HG02798 (cell line): ENCODE measurements around the gene STXBP6.
"Not testable (repeated sequence)": the region's sequence is repeated elsewhere in the genome, so short reads cannot be mapped to it uniquely, and the experiment has no call there.

ENCODE experiments used
- ATAC-seq: cut with Tn5 transposase; IDR thresholded peaks from one replicate; pipeline ENCODE4 v1.9.1; 2021; ENCODE audit warnings: mild to moderate bottlenecking; ENCODE audit not compliant: unreplicated experiment, poor library complexity

The STXBP6 gene

DNA sequence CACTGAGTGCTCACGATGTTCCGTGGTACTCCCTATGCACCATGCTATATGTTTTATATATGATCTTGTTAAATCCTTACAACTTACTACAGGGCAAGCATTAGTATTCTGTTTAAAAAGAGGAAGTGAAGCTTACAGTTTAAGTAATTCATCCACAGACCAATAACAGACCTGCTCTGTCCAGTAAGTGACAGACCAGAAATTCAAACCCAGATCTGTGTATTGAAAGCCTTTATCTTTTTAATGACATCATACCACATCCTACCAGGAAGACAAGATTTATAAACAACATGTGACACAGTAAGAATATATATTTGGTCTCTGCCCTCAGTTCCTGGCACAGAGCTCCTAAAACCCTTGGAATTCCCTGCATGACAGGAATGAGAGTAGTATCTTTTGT is 206.5 kb downstream of the STXBP6 start:
- ATAC-seq = peak; percentile 88

DNA sequence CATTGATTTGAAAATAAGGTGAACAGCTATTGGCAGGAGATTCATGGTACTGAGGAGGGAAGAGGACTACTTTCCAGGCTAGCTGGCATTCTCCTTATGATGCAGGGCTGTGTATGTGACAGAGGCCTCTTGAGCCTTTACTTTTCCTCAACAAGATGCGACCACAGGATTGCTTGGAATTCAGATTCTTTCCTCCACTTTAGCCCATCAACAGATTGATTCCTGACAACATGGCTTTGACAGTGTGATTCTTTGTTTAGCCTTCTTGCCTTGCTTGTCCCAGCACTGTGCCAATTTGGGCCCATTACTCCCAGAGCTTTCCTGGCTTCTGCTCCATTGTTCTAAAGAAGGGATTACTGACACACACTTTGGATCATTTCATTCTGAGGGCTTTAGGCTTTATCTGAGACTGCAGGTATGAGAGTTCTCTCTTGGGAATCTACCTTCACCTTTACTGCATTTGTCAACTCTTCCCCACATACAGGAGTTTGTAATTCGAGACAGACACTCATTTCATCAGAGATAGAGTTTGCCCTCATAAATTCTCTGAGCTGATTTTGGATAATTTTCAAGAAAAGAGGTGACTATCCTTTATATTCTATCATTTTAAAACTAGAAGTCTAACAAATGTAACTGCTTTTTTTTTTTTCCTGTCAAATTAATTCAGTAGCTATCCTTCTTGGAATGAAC is 209.6 kb downstream of the STXBP6 start:
- ATAC-seq = no peak

DNA sequence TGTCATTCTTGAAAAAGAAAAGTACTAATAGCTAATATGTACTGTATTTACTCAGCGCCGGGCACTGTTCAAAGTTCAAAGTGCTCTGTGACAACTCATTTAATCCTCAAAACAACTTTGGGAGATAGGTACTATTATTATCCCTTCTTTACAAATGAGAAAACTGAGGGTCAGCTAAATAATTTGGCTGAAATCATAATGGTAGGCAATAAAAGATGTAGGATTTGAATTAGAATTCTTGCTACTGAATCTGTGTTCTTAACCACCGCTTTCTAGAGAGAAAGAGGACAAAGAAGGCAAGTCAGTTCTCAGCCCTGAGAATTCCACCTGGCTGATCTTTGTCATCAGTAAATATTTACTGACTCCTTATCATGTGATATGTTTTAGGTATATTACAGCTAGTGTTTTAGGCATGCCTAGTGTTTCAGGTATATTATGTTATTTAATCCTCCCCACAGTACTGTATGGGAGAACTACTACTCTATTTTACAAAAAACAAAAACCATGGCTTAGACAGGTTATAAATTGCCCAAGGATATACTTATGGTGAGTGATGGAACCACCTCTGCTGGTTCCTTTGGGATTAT is 210.2 kb downstream of the STXBP6 start:
- ATAC-seq = no peak

DNA sequence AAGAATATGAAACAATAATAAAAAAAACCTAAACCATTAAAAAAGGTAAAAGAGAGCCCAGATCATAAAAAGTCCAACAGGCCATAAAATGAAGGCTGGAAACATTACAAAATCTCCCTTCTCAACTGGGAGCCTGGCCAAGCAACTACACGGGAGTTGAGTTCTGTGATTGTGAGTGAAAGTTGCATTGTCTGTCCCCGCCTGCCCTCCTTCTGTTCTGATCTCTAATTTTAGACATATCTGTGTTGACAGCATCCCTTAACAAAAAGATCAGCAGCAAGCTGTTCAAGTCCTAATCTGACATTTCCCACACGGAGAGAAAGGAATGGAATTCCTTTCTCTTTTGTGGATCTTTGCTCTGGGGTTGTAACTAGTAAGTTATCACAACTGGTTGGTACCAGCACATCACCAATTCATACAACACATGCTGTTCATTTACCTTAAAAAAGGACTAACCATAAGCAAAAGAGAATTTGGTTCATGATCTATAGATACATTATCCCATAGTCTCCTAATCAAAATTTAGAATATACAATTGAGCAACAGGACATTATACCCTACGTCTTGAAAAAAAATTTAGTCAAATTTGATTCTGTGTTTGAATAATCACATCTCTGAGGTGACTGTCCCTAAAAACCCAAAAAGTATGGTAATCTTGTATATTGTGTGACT is 210.9 kb downstream of the STXBP6 start:
- ATAC-seq = no peak

DNA sequence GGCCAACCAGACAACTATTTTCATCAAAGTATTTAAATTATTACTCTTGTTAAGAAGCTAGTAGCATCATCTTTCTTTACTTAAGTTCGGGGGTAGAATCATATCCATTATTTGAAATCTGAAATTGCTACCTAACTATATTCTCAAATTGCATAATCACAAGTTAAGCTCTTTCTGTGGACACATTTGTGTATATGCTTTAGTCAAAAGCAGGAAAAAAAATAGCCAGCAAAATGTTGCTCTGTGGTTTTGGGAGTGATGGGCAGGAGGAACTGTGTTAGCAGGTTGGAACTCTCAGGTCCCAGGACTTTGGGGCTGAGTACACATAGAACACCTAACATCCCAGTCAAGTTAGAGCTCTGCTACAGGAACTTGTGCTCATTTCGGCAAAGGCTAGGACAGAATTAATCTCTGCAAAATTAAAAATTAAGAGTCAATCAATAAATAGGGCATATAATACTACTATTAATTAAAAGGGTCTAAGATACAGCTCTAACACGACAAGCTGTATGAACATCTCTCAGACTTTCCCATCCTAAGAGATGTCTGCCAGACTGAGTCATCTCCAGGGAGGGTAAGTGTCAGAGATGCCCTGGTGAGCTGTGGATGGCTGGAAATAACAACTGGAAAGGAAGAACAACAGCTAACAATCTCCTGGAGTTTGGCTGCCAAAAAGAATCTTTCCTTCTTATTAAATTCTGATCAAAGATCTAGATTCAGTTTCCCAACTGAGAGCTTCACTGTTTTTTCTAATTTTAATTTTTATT is 212.5 kb downstream of the STXBP6 start:
- no peak for ATAC-seq

DNA sequence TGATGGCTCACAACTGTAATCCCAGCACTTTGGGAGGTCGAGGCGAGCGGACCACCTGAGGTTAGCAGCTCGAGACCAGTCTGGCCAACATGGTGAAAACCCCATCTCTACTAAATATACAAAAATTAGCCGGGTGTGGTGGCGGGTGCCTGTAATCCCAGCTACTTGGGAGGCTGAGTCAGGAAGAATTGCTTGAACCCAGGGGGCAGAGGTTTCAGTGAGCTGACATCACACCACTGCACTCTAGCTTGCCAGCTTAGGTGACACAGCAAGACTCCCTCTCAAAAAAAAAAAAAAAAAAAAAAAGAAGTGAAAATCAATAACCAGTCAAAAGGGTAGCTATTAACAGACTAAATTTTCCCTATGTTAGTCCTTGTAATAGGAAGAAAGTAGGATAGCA is 213.6 kb downstream of the STXBP6 start:
- not testable (repeated sequence) for ATAC-seq

DNA sequence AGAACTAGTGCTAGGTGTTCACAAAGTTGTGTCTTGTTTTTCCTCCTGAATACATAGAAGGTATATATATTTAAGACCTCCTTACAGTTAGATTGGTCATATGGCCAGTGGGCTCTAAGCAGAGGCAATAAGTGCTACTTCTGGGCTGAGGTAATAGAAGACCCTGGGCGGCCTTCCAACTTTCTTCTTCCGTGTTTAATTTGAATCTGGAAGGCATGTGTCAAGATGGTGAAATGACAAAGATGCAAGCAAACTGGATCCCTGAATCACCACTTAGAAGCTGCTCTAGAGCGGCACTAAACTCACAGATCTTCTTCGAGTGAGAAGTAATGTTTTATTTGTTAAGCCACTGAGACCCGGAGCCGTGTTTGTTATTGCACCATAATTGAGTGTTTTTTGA is 215.0 kb downstream of the STXBP6 start:
- no peak for ATAC-seq

DNA sequence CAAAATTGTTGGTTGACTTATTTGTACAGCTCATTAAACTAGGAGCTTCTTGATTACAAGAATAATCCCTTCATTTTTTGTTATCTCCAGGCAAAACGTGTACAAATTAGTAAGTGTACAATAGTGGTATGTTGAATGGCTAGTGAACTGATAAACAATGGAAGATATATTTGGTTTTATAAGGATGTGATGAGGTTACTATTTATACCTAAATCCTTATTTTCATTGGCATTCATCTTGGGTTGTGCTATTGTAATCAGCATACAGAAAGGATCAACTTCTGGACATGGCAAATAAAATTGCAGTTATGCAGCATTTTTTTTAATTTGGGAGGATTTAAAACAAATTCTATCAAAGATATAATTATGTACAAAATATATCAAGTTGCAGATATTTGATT is 216.6 kb downstream of the STXBP6 start:
- ATAC-seq = no peak

DNA sequence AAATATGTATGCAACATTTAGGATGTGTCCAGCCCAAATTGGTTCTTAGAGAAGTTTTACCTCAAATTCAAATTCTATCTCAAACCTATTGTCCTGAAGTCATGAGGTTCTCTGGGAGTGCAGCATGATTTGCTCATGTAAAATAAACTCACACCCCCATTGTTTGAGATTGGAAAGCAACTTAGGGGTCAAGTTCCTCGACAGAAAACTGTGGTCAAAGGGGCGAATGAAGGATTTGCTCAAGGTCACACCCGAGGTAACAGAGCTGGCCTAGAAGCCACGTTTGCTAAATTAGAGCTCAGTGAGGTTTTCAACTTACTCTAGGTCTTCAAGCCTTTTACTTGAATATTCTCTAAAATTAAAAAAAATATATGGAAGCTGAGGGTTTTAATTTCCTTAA is 218.3 kb downstream of the STXBP6 start:
- no peak for ATAC-seq

DNA sequence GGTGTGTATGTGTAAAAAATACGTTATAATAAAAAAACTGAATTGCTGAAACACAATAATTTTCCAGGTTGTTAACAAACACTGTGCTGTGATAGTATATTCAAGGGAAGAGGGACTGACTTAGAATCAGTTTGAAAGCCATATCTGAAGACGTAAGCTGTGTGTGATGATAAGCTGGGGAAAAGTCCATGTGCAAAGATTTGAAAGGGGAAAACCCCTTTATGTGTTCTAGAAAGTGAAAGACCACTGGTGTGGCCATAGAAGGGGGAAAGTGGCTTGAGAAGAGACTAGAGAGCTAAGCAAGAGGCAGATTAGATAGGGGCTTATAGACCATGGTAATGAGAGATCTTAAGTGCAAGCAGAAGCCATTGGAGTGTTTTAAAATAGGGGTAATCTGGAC is 220.1 kb downstream of the STXBP6 start:
- no peak for ATAC-seq

DNA sequence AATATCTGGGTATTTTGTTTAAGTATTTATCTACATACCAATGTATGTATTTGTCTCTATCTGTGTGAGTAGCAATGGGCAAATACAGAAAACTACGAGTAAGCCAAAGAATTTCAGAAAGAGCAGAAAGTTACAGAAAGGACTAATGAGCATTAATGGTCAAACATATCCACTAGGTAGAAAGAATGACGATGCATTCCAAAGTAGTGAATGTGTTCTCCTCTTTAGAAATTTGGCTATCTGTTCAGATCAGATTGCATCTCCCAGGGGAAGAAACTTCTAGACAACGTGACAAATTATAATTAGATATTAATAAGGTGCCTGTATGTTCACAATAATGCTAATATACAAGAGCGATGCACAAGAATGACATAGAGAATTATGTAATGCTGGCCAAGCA is 221.5 kb downstream of the STXBP6 start:
- ATAC-seq = no peak

DNA sequence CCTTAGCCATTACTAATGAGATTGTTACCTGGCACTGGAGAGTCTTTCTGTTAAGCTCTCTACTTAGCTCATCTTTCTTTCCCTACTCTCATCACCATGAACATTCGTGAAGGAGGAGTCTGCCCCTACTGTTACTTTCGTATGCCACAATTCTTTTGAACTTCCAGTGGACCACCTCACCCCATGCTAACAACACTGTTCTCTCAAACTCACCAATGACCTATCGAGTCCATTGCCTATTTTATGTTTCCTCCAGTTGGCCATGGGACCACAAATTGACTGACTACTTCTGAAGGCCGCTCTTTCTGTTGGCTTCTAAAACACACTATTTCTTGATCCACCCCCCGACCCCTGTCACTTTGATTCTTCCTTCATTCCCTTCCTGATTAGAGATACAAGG is 223.6 kb downstream of the STXBP6 start:
- ATAC-seq = no peak

DNA sequence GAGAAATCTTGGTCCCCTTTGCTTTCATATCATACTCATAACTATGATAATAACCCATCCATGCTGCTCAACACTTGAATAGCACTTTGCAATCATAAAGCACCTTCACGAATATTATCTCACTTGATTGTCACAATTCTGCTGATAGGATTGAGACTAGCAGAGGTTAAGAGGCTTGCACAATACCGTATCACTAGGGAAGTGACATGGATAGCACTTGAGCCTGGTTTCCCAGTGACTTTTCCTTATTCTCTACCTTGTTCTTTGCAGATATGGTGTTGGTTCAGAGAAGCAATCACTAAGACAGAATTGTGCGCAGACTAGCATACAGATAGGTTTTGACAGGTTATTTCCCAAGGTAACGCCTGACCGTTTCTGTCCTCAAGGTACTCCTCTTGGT is 229.3 kb downstream of the STXBP6 start:
- ATAC-seq = no peak

DNA sequence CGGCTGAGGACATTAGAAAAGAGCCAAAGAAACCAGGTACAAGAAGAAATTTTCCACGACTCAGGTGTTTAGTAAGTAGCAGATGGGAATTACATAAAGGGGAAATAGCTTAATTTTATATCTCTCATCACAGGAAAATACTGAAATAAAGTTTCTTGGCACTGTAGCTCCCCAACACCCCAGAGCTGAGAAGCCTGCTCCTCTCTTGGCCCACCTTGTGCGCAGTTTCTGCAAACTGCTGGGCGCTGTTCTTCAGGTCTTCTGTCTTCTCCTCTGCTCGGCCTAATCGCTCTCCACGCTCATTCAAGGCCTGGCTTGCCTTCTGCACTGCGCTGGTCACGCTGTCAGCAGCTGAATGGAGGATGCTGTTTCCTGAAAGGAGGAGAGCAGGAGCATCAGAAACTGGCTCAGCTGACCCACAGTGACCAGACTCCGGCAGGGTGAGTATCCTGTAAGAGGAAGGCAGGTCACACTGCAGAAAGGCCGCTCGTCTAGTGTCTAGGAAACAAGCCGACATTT is 231.1 kb downstream of the STXBP6 start:
- ATAC-seq = no peak

DNA sequence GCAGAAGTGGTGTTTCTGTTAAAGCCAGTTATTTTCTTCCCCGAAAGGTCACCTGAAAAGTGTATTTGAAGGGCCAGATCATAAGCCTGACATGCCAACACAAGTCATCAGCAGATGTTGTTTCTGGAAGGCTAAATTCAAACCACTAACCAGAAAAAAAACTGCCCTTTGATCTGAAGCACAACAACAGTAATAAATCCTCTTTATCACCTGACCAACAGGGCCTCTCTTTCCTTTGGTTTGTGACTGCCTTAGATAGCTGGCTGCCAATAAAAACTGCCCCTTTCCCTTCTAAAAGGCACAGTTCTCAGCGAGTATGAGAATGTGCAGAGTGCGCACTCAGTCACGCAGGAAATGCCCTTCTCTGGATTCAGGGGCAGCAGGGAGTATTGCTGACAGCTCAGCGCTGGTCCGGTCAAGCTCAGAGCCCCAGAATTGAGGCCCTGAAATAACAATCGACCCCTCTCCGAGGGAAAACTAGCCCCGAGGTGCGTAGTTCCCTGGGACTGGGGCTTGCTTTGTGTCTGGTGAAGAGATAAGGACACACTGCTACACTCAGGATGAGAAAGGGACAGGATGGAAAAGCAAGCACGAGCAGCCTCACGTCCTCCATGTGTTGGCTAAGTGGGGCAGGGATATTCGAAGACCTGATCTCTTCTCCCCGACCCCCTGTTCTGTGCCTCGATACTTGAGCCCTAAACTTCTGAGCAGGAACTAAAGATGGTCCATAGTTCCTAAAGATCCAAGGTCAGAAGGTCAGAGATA is 231.7 kb downstream of the STXBP6 start:
- ATAC-seq = no peak

DNA sequence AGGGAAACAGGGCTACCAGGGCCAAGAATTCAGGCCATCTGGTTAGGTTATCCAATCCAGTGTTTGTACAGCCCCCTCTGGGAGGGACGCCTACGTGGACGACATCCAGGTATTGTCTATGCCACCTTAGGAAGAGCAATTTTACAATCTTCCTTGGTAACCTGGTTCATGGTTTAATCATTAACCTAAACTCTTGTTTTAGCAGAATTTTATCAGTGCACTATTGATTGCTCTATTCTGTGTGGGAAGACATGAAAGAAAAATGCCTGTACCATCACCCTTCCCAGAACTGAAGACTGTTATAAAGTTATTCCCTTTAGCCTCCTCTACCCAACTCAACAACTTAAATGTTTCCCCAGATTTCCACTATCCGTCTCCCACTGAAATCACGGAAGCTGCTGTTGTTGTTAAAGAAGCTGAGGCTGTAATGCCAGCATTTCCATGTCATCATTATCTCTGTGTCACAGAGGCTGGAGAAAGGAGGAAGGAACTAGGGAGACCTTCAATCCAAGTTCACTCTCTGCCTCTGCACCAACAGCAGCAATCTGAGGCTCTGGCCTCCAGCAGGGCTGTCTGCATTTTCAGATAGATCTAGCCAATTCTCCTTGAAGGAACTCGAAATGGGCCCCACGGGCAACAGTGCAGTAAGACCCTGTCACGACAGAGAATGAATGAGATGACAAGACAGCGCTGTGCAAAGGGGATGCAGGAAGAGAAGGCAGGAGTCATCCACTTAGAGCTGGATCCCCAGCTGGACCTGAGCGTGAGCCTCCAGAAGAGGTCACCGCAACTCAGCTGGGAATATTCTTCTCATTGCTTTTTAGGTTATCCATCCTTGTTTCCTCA is 232.5 kb downstream of the STXBP6 start:
- no peak for ATAC-seq

DNA sequence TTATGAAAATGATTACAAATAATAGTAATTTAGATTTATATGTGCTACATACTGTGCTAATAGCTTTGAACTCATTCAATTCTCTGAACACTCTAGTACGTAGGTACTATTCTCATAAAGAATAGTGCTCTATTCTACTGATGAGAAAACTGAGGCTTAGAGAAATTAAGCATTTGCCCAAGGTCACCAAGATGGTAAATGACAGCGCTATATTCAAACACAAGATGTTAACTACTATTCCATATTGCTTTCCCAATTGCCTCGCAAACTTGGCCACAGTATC is 233.1 kb downstream of the STXBP6 start:
- no peak for ATAC-seq

DNA sequence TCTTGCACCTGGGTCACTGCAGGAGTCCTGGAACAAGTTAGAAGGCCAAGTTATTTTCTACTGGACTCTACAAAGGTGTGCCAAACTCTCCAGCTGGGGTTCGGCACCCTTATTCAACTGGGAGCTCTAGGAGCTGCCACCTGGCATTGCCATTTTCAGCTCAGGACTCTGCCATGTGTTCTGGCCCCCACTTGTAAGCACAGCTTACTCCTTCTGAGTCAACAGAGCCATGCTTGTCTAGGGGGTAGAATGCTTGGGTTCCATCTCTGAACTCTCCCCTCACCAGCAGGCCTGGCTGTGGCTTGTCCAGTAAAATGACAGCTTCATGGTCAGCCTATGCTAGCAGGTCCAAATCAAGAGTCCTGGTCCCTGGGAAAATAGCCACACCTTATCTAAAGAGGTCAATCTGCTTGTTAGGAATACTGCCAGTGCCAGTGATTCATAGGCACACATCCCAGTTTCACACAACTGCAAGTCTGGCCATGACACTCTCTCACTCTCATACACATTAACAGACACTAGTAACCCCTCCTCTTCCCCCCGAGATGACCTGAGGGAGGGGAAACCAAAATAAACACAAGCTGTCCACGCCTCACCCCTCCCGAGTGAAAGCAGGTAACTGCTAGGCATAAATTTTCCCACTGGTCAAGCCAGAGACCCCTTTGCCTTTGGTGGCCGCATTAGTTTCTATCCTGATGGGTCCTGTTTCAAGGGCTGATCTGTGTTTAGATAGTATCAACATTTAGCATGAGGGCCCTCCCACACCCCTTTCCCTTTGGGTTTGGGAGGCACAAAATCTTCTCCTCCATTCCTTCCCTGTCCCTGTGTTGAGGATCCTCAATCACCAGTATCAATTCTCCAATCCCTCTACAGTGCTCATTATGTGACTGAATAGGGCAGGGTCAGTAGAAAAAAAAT is 233.7 kb downstream of the STXBP6 start:
- ATAC-seq = no peak

DNA sequence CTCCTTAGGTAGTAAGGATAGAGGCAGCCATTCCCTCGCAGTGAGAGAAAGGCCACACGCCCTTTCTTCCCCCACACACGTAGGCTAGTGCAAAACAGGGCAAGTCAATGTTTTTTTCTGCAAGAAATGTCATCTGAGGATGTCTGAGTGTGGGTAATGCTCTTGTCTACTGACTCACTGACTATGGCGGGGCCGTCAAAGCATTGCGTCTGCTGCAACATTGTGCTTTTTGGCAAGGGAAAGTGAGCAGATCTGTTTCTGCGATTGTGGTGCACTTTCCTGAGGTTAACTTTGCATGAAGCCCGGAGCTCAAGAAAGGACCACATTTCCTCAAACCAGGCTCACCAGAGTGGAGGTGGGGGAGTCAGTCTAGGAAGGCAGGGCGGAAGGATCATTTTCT is 234.4 kb downstream of the STXBP6 start:
- no peak for ATAC-seq
